Measurements from ENCODE around the gene MAPT.

MAPT gene

GRCh38 chr17:45848868-45849535 is 45.4 kb upstream of the MAPT start:
- TF ChIP-seq USF1 (IDR thresholded peaks at IDR 0.05) = no peak
- TF ChIP-seq CREB1 (IDR thresholded peaks at IDR 0.05; ENCODE audit: low read depth) = no peak
- no peak for TF ChIP-seq CEBPB (IDR thresholded peaks at IDR 0.05)

GRCh38 chr17:45849536-45849990 is 44.8 kb upstream of the MAPT start:
- TF ChIP-seq NFIC (IDR thresholded peaks at IDR 0.05) (no peak), EGR1 (IDR thresholded peaks at IDR 0.05) (no peak), FOXM1 (IDR thresholded peaks at IDR 0.05; ENCODE audit: borderline replicate concordance, low read depth) (no peak), REST (IDR thresholded peaks at IDR 0.05; ENCODE audit: low read depth) (no peak), CREB1 (IDR thresholded peaks at IDR 0.05; ENCODE audit: low read depth) (no peak), TEAD4 (IDR thresholded peaks at IDR 0.05) (no peak), TCF12 (IDR thresholded peaks at IDR 0.05; ENCODE audit: low read depth) (no peak)

GRCh38 chr17:45850011-45850410 is 44.3 kb upstream of the MAPT start:
- TF ChIP-seq YY1 (IDR thresholded peaks at IDR 0.05; ENCODE audit: low read depth) (no peak), FOXM1 (IDR thresholded peaks at IDR 0.05; ENCODE audit: borderline replicate concordance, low read depth) (no peak), NFIC (IDR thresholded peaks at IDR 0.05) (no peak), TCF12 (IDR thresholded peaks at IDR 0.05; ENCODE audit: low read depth) (no peak), REST (IDR thresholded peaks at IDR 0.05; ENCODE audit: low read depth) (no peak), RAD21 (IDR thresholded peaks at IDR 0.05; ENCODE audit: low read depth) (no peak), MAX (IDR thresholded peaks at IDR 0.05) (no peak), TEAD4 (IDR thresholded peaks at IDR 0.05) (no peak), CEBPB (IDR thresholded peaks at IDR 0.05) (no peak)

GRCh38 chr17:45850468-45850867 is 43.9 kb upstream of the MAPT start:
- no peak for TF ChIP-seq USF1 (IDR thresholded peaks at IDR 0.05)
- TF ChIP-seq ZBTB7A (IDR thresholded peaks at IDR 0.05; ENCODE audit: low read depth) = no peak
- TF ChIP-seq CEBPB (IDR thresholded peaks at IDR 0.05) = no peak
- TF ChIP-seq TCF12 (IDR thresholded peaks at IDR 0.05; ENCODE audit: low read depth) = no peak
- no peak for TF ChIP-seq FOXM1 (IDR thresholded peaks at IDR 0.05; ENCODE audit: borderline replicate concordance, low read depth)
- no peak for TF ChIP-seq REST (IDR thresholded peaks at IDR 0.05; ENCODE audit: low read depth)
- TF ChIP-seq RAD21 (IDR thresholded peaks at IDR 0.05; ENCODE audit: low read depth) = no peak
- TF ChIP-seq TAF1 (IDR thresholded peaks at IDR 0.05; ENCODE audit: low read depth) = no peak
- no peak for TF ChIP-seq YY1 (IDR thresholded peaks at IDR 0.05; ENCODE audit: low read depth)
- no peak for TF ChIP-seq MAX (IDR thresholded peaks at IDR 0.05)
- TF ChIP-seq CREB1 (IDR thresholded peaks at IDR 0.05; ENCODE audit: low read depth) = no peak
- TF ChIP-seq NFIC (IDR thresholded peaks at IDR 0.05) = no peak
- TF ChIP-seq EGR1 (IDR thresholded peaks at IDR 0.05) = no peak
- no peak for TF ChIP-seq EP300 (IDR thresholded peaks at IDR 0.05; ENCODE audit: borderline replicate concordance)
- TF ChIP-seq TEAD4 (IDR thresholded peaks at IDR 0.05) = no peak

- TF ChIP-seq TEAD4 (IDR thresholded peaks at IDR 0.05) (no peak), EGR1 (IDR thresholded peaks at IDR 0.05) (no peak), USF1 (IDR thresholded peaks at IDR 0.05) (no peak), FOXM1 (IDR thresholded peaks at IDR 0.05; ENCODE audit: borderline replicate concordance, low read depth) (no peak), MAX (IDR thresholded peaks at IDR 0.05) (no peak), RAD21 (IDR thresholded peaks at IDR 0.05; ENCODE audit: low read depth) (no peak), CEBPB (IDR thresholded peaks at IDR 0.05) (no peak)
These were observed 43.3 kb upstream of the MAPT start for GRCh38 chr17:45851022-45851421.

All from Ishikawa (cell line).